Activated CD4-positive, alpha-beta memory T cell treated with anti-CD3 and anti-CD28 coated beads, Interleukin-2, amount 10 ng/mL, durations not matched to agents 7 days and 5 days (primary cell): ENCODE measurements around the gene C19orf67. TPM values are rescaled to one million over a fixed set of nuclear protein-coding genes. Genes with fewer than 3 reads are reported as not detected.

Experiments
- CTCF ChIA-PET: fragments of 350-600 bp; sonication (Branson Sonifier 250); formaldehyde crosslinking; loops from one replicate; lab custom pipeline; 2021; ENCODE audit warnings: antibody characterized with exemption, inconsistent platforms; lab: Charles Lee
- POLR2A ChIA-PET: fragments of 350-600 bp; sonication (Branson Sonifier 250); formaldehyde crosslinking; loops from one replicate; lab custom pipeline; 2021; ENCODE audit warnings: antibody characterized with exemption; lab: Charles Lee
- DNase-seq: peaks from one replicate; pipeline ENCODE4 v3.0.0-alpha.2; 2020
- H3K27ac Mint-ChIP-seq: one replicate; pipeline ENCODE4 v1.8.0; 2021; ENCODE audit warnings: mild to moderate bottlenecking, mixed read lengths
- H3K27me3 Mint-ChIP-seq: one replicate; pipeline ENCODE4 v1.8.0; 2021; ENCODE audit warnings: mixed read lengths
- H3K36me3 Mint-ChIP-seq: one replicate; pipeline ENCODE4 v1.8.0; 2021; ENCODE audit warnings: low read depth, mixed read lengths
- H3K4me1 Mint-ChIP-seq: one replicate; pipeline ENCODE4 v1.8.0; 2021; ENCODE audit warnings: mixed read lengths
- H3K4me3 Mint-ChIP-seq: one replicate; pipeline ENCODE4 v1.8.0; 2021; ENCODE audit warnings: mild to moderate bottlenecking, mixed read lengths
- H3K9me3 Mint-ChIP-seq: one replicate; pipeline ENCODE4 v1.8.0; 2021; ENCODE audit warnings: mixed read lengths
- total RNA-seq, 2 experiments: library from RNA; stranded (reverse); gene quantifications; one replicate each; pipeline ENCODE4 v1.2.3, GENCODE V29; 2021

The C19orf67 gene
- total RNA-seq, 2 experiments from 2014 or later = 0.35 TPM; not detected in 1

DNA sequence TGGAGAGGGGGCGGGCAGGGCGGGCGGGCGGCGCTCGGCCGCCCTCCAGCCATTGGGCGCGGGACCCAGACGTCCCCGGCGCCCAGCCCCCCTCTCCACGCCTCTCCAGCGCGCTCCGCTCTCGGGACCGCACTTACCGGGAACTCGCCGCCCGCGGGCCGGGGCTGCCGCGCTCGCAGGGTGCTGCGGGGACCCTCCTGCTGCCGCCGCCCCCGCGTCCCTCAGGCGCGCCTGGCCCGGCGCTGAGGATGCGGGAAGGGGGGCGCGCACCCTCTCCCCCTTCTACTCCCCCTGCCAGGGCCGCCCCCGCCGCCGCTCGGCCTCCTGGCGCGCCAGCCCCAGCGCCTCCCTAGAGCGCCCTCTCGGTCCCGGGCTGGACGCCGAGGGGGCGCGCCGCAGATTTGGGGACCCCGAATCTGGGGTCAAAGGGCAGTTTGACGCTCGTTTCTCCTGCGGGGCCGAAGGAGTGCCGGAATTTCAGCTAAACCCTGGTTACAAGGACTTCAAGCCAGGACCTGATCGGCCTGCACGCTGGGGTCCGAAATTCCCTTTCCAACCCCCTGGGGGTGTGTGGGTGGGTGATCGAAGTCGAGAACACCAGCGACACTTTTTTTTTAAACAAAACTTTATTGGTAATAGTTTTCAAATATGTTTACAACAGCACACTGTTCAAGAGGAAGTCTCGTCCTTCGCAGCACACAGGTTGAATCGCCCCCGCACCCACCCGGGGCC is 5.7 kb upstream of the C19orf67 start:
- POLR2A ChIA-PET = interaction anchor here (0.6 to 1.7 kb wide), 9 partner anchors 10 to 248 kb away, joined by 3 to 11 read pairs (median 4); partner anchors contain the start of genes ASF1B, IL27RA and PRKACA
- H3K36me3 Mint-ChIP-seq = peaks cover 27% of the 10 kb centered on the region
- peak overlapping the region; percentile 98 for H3K27ac Mint-ChIP-seq
- peaks cover 9% of the 10 kb centered on the region for H3K9me3 Mint-ChIP-seq
- CTCF ChIA-PET = interaction anchor here (0.8 to 1.7 kb wide), 2 partner anchors 23 to 45 kb away, joined by 4 read pairs; partner anchors contain the start of gene ASF1B
- no peaks in the 10 kb centered on the region for H3K27me3 Mint-ChIP-seq
- peaks cover 23% of the 10 kb centered on the region for H3K4me1 Mint-ChIP-seq
- H3K4me3 Mint-ChIP-seq = peak overlapping the region; percentile 99
- peak; percentile 80 for DNase-seq

DNA sequence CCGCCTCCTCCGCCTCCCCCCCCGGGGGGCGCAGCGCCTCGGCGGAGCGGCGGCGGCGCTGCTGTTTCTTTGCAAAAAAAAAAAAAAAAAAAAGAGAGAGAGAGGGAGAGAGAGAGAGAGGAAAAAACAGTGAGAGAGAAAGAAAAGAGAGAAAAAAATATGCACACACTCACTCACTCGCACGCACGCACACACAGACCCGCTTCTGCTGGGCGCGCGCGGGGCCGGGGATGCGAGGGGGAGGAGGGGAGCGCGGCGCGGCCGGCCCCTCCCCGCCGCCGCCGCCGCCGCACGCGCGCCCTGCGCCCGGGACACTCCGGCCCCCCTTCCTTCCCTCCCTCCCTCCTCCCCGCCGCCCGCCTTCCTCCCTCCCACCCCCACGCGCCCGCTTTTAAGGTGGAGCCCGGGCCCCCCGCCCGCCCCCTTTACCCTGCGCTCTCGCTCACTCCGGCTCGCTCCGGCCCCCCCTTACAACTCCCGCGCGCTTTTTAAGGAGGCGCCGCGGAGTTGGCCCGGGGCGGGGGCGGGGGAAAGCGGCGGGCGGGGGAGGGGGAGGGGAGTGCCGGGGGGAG is 5.0 kb upstream of the C19orf67 start, which contains the start of gene SAMD1:
Gene SAMD1 (minus strand): TSS at position 243 of the 572 bp plus-strand sequence.
- Mint-ChIP-seq H3K27me3 (no peaks in the 10 kb centered on the region), H3K4me1 (peaks cover 23% of the 10 kb centered on the region), H3K9me3 (peaks cover 9% of the 10 kb centered on the region), H3K36me3 (peaks cover 27% of the 10 kb centered on the region), H3K4me3 (peak within 1 kb of the TSS; percentile 99), H3K27ac (peak within 1 kb of the TSS; percentile 98)
- ChIA-PET CTCF (interaction anchor here (2.0 kb wide), 1 partner anchor 46 kb away, joined by 8 read pairs; the partner anchor contains the start of gene ASF1B), POLR2A (interaction anchor here (0.9 to 2.9 kb wide), 8 partner anchors 9 to 210 kb away, joined by 3 to 15 read pairs (median 4); partner anchors contain the start of genes ASF1B and PRKACA)
- peak; percentile 83 for DNase-seq

- peak overlapping the region; percentile 78 for H3K4me3 Mint-ChIP-seq
- H3K36me3 Mint-ChIP-seq = peaks cover 27% of the 10 kb centered on the region
- H3K27me3 Mint-ChIP-seq = no peaks in the 10 kb centered on the region
- CTCF ChIA-PET = interaction anchor here (0.7 to 2.0 kb wide), 2 partner anchors 47 to 403 kb away, joined by 3 to 8 read pairs; partner anchors contain the start of gene ASF1B
- peaks cover 9% of the 10 kb centered on the region for H3K9me3 Mint-ChIP-seq
- peaks cover 23% of the 10 kb centered on the region for H3K4me1 Mint-ChIP-seq
- POLR2A ChIA-PET = interaction anchor here (1.0 to 2.9 kb wide), 5 partner anchors 29 to 253 kb away, joined by 3 to 15 read pairs (median 3); partner anchors contain the start of genes ASF1B and DCAF15
- H3K27ac Mint-ChIP-seq = peak overlapping the region; percentile 61
- peak; percentile 52 for DNase-seq
Measured at GRCh38 chr19:14089662-14090508, 4.3 kb upstream of the C19orf67 start.

GRCh38 chr19:14089412-14089661 is 3.8 kb upstream of the C19orf67 start:
- ChIA-PET POLR2A (interaction anchor here (1.2 to 2.9 kb wide), 3 partner anchors 47 to 252 kb away, joined by 3 to 15 read pairs (median 4); partner anchors contain the start of genes ASF1B and DCAF15), CTCF (interaction anchor here (2.0 kb wide), 1 partner anchor 47 kb away, joined by 8 read pairs; the partner anchor contains the start of gene ASF1B)
- Mint-ChIP-seq H3K9me3 (peaks cover 9% of the 10 kb centered on the region), H3K4me1 (peaks cover 23% of the 10 kb centered on the region), H3K27me3 (no peaks in the 10 kb centered on the region), H3K36me3 (peaks cover 25% of the 10 kb centered on the region), H3K4me3 (peak overlapping the region; percentile 78), H3K27ac (peak overlapping the region; percentile 61)
- DNase-seq = no peak

- peak overlapping the region; percentile 61 for H3K27ac Mint-ChIP-seq
- no peaks in the 10 kb centered on the region for H3K27me3 Mint-ChIP-seq
- peak overlapping the region; percentile 78 for H3K4me3 Mint-ChIP-seq
- peaks cover 25% of the 10 kb centered on the region for H3K36me3 Mint-ChIP-seq
- H3K4me1 Mint-ChIP-seq = peaks cover 23% of the 10 kb centered on the region
- ChIA-PET CTCF (interaction anchor here (2.0 kb wide), 1 partner anchor 48 kb away, joined by 8 read pairs; the partner anchor contains the start of gene ASF1B), POLR2A (interaction anchor here (1.2 to 2.9 kb wide), 3 partner anchors 47 to 252 kb away, joined by 3 to 15 read pairs (median 4); partner anchors contain the start of genes ASF1B and DCAF15)
- peaks cover 9% of the 10 kb centered on the region for H3K9me3 Mint-ChIP-seq
- DNase-seq = no peak
Measured at GRCh38 chr19:14088634-14089411, 3.2 kb upstream of the C19orf67 start.

DNA sequence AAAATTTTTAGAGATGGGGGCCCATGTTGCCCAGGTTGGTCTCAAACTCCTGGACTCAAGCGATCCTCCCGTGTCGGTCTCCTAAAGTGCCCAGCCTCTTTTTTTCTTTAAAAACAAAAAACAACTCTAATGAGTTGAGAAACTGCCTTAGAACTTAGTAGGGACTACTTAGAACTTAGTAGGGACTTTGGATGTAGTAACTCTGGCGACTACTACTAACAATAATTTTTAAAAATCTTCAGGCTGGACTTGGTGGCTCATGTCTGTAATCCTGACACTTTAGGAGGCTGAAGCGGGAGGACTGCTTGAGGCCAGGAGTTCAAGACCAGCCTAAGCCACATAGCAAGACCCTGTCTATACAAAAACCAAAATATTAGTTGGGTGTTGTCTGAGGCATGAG is 515 bp upstream of the C19orf67 start:
- no peak for DNase-seq
- ChIA-PET POLR2A (no interaction called here), CTCF (no interaction called here)
- Mint-ChIP-seq H3K4me1 (peaks cover 23% of the 10 kb centered on the region), H3K36me3 (peaks cover 13% of the 10 kb centered on the region), H3K4me3 (no peak overlapping the region), H3K9me3 (no peaks in the 10 kb centered on the region), H3K27me3 (no peaks in the 10 kb centered on the region), H3K27ac (no peak overlapping the region)

DNA sequence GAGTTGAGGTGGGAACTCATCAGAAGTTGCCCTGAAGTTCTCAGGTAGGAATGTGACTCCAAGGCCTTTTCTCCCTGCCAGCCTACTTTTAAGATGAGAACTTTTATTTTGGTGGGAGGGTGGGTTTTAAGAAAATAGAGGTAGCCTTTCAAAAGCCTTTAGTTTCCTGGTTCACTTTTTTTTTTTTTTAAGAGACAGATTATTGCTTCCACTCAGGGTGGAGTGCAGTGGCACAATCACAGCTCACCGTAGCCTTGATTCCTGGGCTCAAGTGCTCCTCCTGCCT is 3.0 kb downstream of the C19orf67 start:
- DNase-seq = no peak
- H3K27ac Mint-ChIP-seq = no peak overlapping the region
- no peaks in the 10 kb centered on the region for H3K9me3 Mint-ChIP-seq
- ChIA-PET CTCF (interaction anchor here (0.7 to 1.4 kb wide), 4 partner anchors 9 to 299 kb away, joined by 3 to 4 read pairs (median 4); partner anchors contain the start of gene ASF1B), POLR2A (interaction anchor here (2.8 kb wide), 1 partner anchor 54 kb away, joined by 17 read pairs; the partner anchor contains the start of gene ASF1B)
- peaks cover 20% of the 10 kb centered on the region for H3K4me1 Mint-ChIP-seq
- no peaks in the 10 kb centered on the region for H3K27me3 Mint-ChIP-seq
- H3K4me3 Mint-ChIP-seq = peak overlapping the region; percentile 95
- no peaks in the 10 kb centered on the region for H3K36me3 Mint-ChIP-seq

DNA sequence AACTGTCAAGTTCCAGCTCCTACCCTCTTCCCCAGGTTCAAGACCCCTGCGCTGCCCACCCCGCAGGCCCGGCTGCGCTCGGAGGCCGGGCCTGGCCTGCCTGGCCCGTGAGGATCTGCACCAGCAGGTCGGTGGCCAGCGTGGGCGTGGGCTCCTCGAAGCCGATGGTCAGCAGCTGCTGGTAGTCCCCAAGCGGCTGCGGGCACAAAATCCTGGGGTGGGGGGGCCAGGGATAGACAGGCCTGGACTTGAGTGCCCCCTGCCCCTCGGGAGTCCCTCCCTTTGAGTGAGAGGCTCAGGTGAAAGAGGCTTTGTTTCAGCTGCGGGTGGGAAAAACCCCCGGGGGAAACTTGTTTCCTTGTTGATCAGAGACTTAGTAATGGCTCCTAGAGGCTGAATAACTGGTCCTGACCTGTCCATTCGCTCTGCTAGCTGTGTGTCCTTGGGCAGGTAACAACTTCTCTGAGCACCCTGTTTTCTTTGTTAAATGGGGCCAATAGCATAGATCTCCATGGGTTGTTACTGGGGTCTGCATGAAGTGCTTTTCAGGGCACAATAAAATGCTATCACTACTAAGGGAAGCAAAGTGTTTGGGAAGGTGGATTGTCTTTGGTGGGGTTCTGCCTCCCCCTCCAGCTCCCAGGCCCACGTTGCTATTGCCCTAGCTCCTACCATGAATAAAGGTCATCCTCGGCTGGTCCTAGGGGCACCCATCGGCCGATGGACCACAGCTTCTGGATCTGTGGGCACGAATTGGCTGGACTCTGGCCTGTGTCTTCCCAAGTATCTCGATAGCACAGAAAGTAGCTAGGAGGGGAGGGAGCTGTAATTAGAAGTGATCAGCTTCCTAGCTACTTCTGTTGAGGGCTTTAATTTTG is 3.5 kb downstream of the C19orf67 start:
- Mint-ChIP-seq H3K36me3 (no peaks in the 10 kb centered on the region), H3K4me3 (peak overlapping the region; percentile 95), H3K4me1 (peaks cover 20% of the 10 kb centered on the region), H3K27me3 (no peaks in the 10 kb centered on the region), H3K27ac (peak overlapping the region; percentile 91), H3K9me3 (no peaks in the 10 kb centered on the region)
- POLR2A ChIA-PET = interaction anchor here (0.7 to 3.0 kb wide), 9 partner anchors 9 to 436 kb away, joined by 3 to 18 read pairs (median 5); partner anchors contain the start of genes ASF1B and PRKACA
- CTCF ChIA-PET = interaction anchor here (0.5 to 1.5 kb wide), 9 partner anchors 8 to 299 kb away, joined by 3 to 6 read pairs (median 4); partner anchors contain the start of genes ASF1B and MISP3
- peak; percentile 37 for DNase-seq

DNA sequence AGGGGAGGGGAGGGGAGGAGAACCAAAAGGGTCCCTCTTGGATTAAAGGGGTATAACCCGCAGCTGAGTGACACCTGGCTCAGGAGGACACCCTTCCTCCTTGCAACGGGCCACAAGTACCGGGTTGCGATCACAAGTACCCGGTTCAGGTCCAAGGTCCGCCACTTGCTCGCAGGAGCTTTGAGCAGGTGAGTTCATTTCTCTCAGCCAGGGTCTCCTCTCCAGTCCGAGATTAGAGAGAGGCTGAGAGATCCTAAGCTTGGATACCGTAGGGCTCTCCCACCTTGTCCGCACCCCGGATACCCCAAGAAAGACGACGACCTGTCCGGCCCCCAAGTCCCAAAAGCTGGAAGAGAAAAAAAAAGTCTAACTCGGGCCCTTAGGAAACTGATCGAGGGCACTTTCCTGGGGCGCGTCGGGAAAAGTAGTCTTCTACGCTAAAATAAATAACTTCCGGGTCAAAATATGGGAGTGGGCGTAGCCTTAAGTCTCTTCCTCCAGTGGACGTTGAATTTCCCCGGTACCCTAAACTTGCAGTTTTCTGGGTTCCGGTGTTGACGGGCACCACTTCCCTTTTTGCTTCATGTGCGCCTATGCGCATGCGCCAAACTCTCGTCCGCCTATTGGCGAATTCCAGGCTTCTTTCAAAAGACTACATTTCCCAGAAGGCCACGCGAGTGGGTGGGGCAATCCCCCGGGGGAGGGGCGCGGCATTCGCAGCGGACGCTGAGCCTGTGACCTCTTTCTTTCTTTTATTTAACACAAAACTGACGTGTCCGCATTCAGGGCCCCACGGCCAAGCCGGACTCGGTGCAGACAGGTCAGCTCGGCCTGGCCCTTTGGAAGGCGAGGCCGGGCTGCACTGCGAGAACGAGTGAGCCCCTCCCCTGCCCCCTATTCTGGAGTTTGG is 4.4 kb downstream of the C19orf67 start:
- no peaks in the 10 kb centered on the region for H3K9me3 Mint-ChIP-seq
- H3K27ac Mint-ChIP-seq = peak overlapping the region; percentile 91
- no peaks in the 10 kb centered on the region for H3K27me3 Mint-ChIP-seq
- ChIA-PET CTCF (interaction anchor here (0.7 to 1.5 kb wide), 6 partner anchors 8 to 199 kb away, joined by 3 to 6 read pairs (median 3); partner anchors contain the start of genes ASF1B and MISP3), POLR2A (interaction anchor here (0.7 to 3.0 kb wide), 13 partner anchors 10 to 436 kb away, joined by 3 to 18 read pairs (median 4); partner anchors contain the start of genes ASF1B and PRKACA)
- H3K36me3 Mint-ChIP-seq = no peaks in the 10 kb centered on the region
- peaks cover 20% of the 10 kb centered on the region for H3K4me1 Mint-ChIP-seq
- peak overlapping the region; percentile 95 for H3K4me3 Mint-ChIP-seq
- DNase-seq = peak; percentile 99

- H3K4me3 Mint-ChIP-seq = no peak overlapping the region
- no peaks in the 10 kb centered on the region for H3K27me3 Mint-ChIP-seq
- no peak for DNase-seq
- H3K4me1 Mint-ChIP-seq = peaks cover 38% of the 10 kb centered on the region
- CTCF ChIA-PET = interaction anchor here (0.6 to 2.7 kb wide), 8 partner anchors 19 to 641 kb away, joined by 3 to 8 read pairs (median 6); partner anchors contain the start of genes ASF1B, BRME1, CC2D1A and DCAF15
- H3K9me3 Mint-ChIP-seq = no peaks in the 10 kb centered on the region
- no peaks in the 10 kb centered on the region for H3K36me3 Mint-ChIP-seq
- POLR2A ChIA-PET = interaction anchor here (1.0 to 1.5 kb wide), 3 partner anchors 40 to 75 kb away, joined by 3 to 10 read pairs (median 3); partner anchors contain the start of gene ASF1B
- no peak overlapping the region for H3K27ac Mint-ChIP-seq
Measured at GRCh38 chr19:14078411-14078810, 7.2 kb downstream of the C19orf67 start.
